NCI-H187 treated with DMSO at 0.1 percent for 48 hours (cell line): ENCODE data around the gene ITLN2.
"Not testable (repeated sequence)": the region's sequence is repeated elsewhere in the genome, so short reads cannot be mapped to it uniquely, and the experiment has no call there.

ENCODE experiments used
- DNase-seq: peaks from one replicate; lab custom pipeline; 2025; lab: John Stamatoyannopoulos, UW

Gene ITLN2

GRCh38 chr1:160953030-160953429, 1.6 kb downstream of the ITLN2 start:
- no peak for DNase-seq

- no peak for DNase-seq
These were observed 2.5 kb downstream of the ITLN2 start for GRCh38 chr1:160952129-160952510.

GRCh38 chr1:160951443-160952128, 3.0 kb downstream of the ITLN2 start:
- peak; percentile 63 for DNase-seq

- DNase-seq = no peak
These were observed 4.0 kb downstream of the ITLN2 start for GRCh38 chr1:160950657-160951056.

- DNase-seq = no peak
These were observed 4.7 kb downstream of the ITLN2 start for GRCh38 chr1:160949881-160950280.

- DNase-seq = not testable (repeated sequence)
These were observed 5.3 kb downstream of the ITLN2 start for GRCh38 chr1:160949216-160949880.

GRCh38 chr1:160947174-160947759, 7.3 kb downstream of the ITLN2 start:
- not testable (repeated sequence) for DNase-seq

GRCh38 chr1:160945881-160946280, 8.7 kb downstream of the ITLN2 start:
- DNase-seq = not testable (repeated sequence)

- no peak for DNase-seq
These were observed 9.5 kb downstream of the ITLN2 start for GRCh38 chr1:160945079-160945478.

GRCh38 chr1:160942926-160943325, 11.7 kb downstream of the ITLN2 start:
- DNase-seq = no peak

GRCh38 chr1:160936666-160937065, 17.9 kb downstream of the ITLN2 start:
- not testable (repeated sequence) for DNase-seq

- no peak for DNase-seq
These were observed 18.9 kb downstream of the ITLN2 start for GRCh38 chr1:160935527-160936258.

GRCh38 chr1:160933305-160933704, 21.3 kb downstream of the ITLN2 start:
- DNase-seq = not testable (repeated sequence)

- no peak for DNase-seq
These were observed 28.9 kb downstream of the ITLN2 start for GRCh38 chr1:160925652-160926244.

- no peak for DNase-seq
These were observed 29.6 kb downstream of the ITLN2 start for GRCh38 chr1:160924791-160925651.

- no peak for DNase-seq
These were observed 37.9 kb downstream of the ITLN2 start for GRCh38 chr1:160916666-160917065.

- not testable (repeated sequence) for DNase-seq
These were observed 41.4 kb downstream of the ITLN2 start for GRCh38 chr1:160913229-160913628.

- no peak for DNase-seq
These were observed 42.7 kb downstream of the ITLN2 start for GRCh38 chr1:160911925-160912324.

- no peak for DNase-seq
These were observed 43.2 kb downstream of the ITLN2 start for GRCh38 chr1:160911441-160911840.

- DNase-seq = no peak
These were observed 44.3 kb downstream of the ITLN2 start for GRCh38 chr1:160910170-160910750.

GRCh38 chr1:160907976-160908375, 46.6 kb downstream of the ITLN2 start:
- no peak for DNase-seq
